NT2/D1 (cell line): ENCODE measurements around the gene DNAJB13.

Experiments
- SUZ12 ChIP-seq: IDR thresholded peaks from 2 replicates; pipeline ENCODE4 v1.6.1; 2011; ENCODE audit not compliant: insufficient read length, insufficient read depth; ENCODE audit errors: extremely low read depth
- YY1 ChIP-seq: IDR thresholded peaks from 2 replicates; pipeline ENCODE4 v1.6.1; 2011; ENCODE audit not compliant: insufficient read length, insufficient read depth
- ZNF274 ChIP-seq: IDR thresholded peaks from 2 replicates; pipeline ENCODE4 v1.6.1; 2011; ENCODE audit warnings: mild to moderate bottlenecking, low read depth, low read length

GRCh38 chr11:73929388-73929787, 21.4 kb upstream of the DNAJB13 start:
- TF ChIP-seq ZNF274 (no peak), SUZ12 (no peak), YY1 (no peak)
